ENCODE measurements around the gene CRHR1.

Gene CRHR1

DNA sequence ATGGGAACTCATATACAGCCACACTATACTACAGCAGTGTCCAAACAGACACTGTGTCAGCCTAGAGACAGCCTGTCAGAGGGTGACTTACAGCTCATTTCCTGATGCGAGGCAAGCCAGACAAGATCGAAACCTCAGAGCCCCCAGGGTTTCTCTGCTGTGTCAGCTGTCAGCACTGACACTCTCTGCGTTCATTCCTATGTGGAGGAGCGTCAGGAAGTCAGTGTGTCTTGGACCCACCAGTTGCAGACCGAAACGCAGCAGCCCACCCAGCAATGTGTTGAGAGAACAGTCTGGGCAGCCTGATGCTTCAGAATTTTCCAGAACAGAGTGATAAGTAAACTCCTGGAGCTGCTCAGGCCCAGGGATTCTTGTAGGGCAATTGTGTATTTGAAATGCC is 89.6 kb downstream of the CRHR1 start:
- Histone ChIP-seq H3K4me1 (ENCODE audit: insufficient read depth, low read length) (no peaks in the 10 kb centered on the region), H3K9me3 (ENCODE audit: insufficient read depth, low read length, severe bottlenecking) (no peaks in the 10 kb centered on the region), H3K27ac (ENCODE audit: low read length) (no peak overlapping the region), H3K79me2 (ENCODE audit: insufficient read depth, low read length) (no peaks in the 10 kb centered on the region), H2AFZ (ENCODE audit: low read depth, low read length) (no peak overlapping the region), H3K4me3 (ENCODE audit: low read depth in 1 of 2, low read length in 2 of 2) (no peak overlapping the region), H3K27me3 (ENCODE audit: insufficient read depth, low read length, poor library complexity) (peaks cover 17% of the 10 kb centered on the region), H3K4me2 (ENCODE audit: insufficient read depth, low read length) (no peak overlapping the region), H3K36me3 (ENCODE audit: insufficient read depth, low read length) (no peaks in the 10 kb centered on the region), H3K9ac (ENCODE audit: low read depth, low read length) (no peak overlapping the region), H4K20me1 (ENCODE audit: insufficient read depth, low read length) (no peaks in the 10 kb centered on the region)
- ATAC-seq (ENCODE audit: insufficient read depth, low read depth), result peak; percentile 75
- peak; percentile 29 for DNase-seq
- TF ChIP-seq CTCF (IDR thresholded peaks at IDR 0.05; ENCODE audit: borderline replicate concordance, extremely low read depth, low read length, poor library complexity, severe bottlenecking) (no peak), EZH2 (IDR thresholded peaks at IDR 0.05; ENCODE audit: borderline replicate concordance, low read depth, low read length, severe bottlenecking) (no peak)

DNA sequence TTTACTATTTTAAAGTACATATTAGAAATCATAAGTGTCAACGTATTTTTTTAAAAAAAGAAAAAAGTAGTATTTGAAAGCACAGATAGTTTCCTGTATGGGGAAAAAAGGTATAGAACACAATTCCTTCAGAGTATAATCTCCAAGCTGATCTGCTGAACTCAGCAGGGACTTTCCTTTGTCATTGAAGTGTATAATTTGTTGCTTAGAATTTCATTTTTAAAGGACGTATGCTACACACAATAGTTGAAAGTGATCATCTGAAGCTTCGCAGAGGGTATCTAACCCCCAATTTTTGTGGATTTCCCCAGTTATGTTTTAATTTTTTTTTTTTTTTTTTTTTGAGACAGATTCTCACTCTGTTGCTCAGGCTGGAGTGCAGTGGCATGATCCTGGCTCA is 90.0 kb downstream of the CRHR1 start:
- H3K9ac ChIP-seq (ENCODE audit: low read depth, low read length), result no peak overlapping the region
- H3K9me3 ChIP-seq (ENCODE audit: insufficient read depth, low read length, severe bottlenecking), result no peaks in the 10 kb centered on the region
- no peak for TF ChIP-seq EZH2 (IDR thresholded peaks at IDR 0.05; ENCODE audit: borderline replicate concordance, low read depth, low read length, severe bottlenecking)
- TF ChIP-seq CTCF (IDR thresholded peaks at IDR 0.05; ENCODE audit: borderline replicate concordance, extremely low read depth, low read length, poor library complexity, severe bottlenecking), result no peak
- no peak overlapping the region for H3K4me2 ChIP-seq (ENCODE audit: insufficient read depth, low read length)
- no peaks in the 10 kb centered on the region for H3K79me2 ChIP-seq (ENCODE audit: insufficient read depth, low read length)
- no peak overlapping the region for H3K4me3 ChIP-seq (ENCODE audit: low read depth in 1 of 2, low read length in 2 of 2)
- no peaks in the 10 kb centered on the region for H4K20me1 ChIP-seq (ENCODE audit: insufficient read depth, low read length)
- ATAC-seq (ENCODE audit: insufficient read depth, low read depth) (no peak), DNase-seq (no peak)
- no peaks in the 10 kb centered on the region for H3K4me1 ChIP-seq (ENCODE audit: insufficient read depth, low read length)
- no peak overlapping the region for H3K27ac ChIP-seq (ENCODE audit: low read length)
- H2AFZ ChIP-seq (ENCODE audit: low read depth, low read length), result no peak overlapping the region
- H3K36me3 ChIP-seq (ENCODE audit: insufficient read depth, low read length), result no peaks in the 10 kb centered on the region
- H3K27me3 ChIP-seq (ENCODE audit: insufficient read depth, low read length, poor library complexity), result peaks cover 17% of the 10 kb centered on the region

DNA sequence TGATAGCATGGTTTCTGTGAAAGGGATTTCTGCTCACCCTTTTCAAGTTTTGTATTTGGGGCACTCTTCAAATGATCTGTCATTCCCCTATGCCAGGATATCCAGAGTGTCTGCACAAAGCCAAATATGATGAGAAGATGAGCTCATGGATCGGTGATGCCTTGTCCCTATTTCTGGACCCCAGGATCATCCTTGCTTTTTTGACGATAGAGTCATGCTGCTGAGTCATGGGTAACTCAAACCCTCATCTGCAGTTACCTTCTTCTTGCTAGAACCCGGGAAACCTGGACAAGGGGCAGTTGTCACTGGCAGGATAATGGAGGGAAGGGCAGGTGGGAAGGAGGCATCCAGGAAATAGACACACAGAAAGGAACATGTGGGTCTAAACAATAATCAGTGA is 92.4 kb downstream of the CRHR1 start:
- Histone ChIP-seq H3K27me3 (ENCODE audit: insufficient read depth, low read length, poor library complexity) (peaks cover 17% of the 10 kb centered on the region), H4K20me1 (ENCODE audit: insufficient read depth, low read length) (no peaks in the 10 kb centered on the region), H3K9ac (ENCODE audit: low read depth, low read length) (no peak overlapping the region), H3K36me3 (ENCODE audit: insufficient read depth, low read length) (no peaks in the 10 kb centered on the region), H3K4me1 (ENCODE audit: insufficient read depth, low read length) (no peaks in the 10 kb centered on the region), H3K27ac (ENCODE audit: low read length) (no peak overlapping the region), H3K79me2 (ENCODE audit: insufficient read depth, low read length) (no peaks in the 10 kb centered on the region), H2AFZ (ENCODE audit: low read depth, low read length) (no peak overlapping the region), H3K4me3 (ENCODE audit: low read depth in 1 of 2, low read length in 2 of 2) (no peak overlapping the region), H3K4me2 (ENCODE audit: insufficient read depth, low read length) (no peak overlapping the region), H3K9me3 (ENCODE audit: insufficient read depth, low read length, severe bottlenecking) (no peaks in the 10 kb centered on the region)
- TF ChIP-seq CTCF (IDR thresholded peaks at IDR 0.05; ENCODE audit: borderline replicate concordance, extremely low read depth, low read length, poor library complexity, severe bottlenecking), result no peak
- no peak for TF ChIP-seq EZH2 (IDR thresholded peaks at IDR 0.05; ENCODE audit: borderline replicate concordance, low read depth, low read length, severe bottlenecking)
- ATAC-seq (ENCODE audit: insufficient read depth, low read depth) (no peak), DNase-seq (no peak)

DNA sequence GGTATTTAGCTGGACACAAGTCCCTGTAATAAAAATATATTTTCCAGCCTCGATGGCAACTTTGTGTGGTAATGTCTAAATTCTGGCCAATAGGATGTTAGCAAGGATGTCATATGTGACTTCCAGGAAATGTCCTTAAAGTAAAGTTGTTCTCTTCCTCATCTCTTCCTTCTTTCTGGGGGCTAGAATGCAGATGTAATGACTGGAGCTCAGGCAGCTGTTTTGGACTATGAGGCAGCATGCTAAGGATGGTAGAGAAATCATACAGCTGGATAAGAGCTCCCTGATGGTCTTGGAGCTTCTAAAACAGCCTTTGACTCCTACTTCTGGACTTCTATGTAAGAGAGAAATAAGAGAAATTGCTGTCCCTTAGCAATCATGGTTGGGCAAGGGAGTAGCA is 93.3 kb downstream of the CRHR1 start:
- Histone ChIP-seq H3K4me1 (ENCODE audit: insufficient read depth, low read length) (no peaks in the 10 kb centered on the region), H3K9ac (ENCODE audit: low read depth, low read length) (no peak overlapping the region), H4K20me1 (ENCODE audit: insufficient read depth, low read length) (no peaks in the 10 kb centered on the region), H2AFZ (ENCODE audit: low read depth, low read length) (no peak overlapping the region), H3K4me3 (ENCODE audit: low read depth in 1 of 2, low read length in 2 of 2) (no peak overlapping the region), H3K27me3 (ENCODE audit: insufficient read depth, low read length, poor library complexity) (peaks cover 13% of the 10 kb centered on the region), H3K27ac (ENCODE audit: low read length) (no peak overlapping the region), H3K36me3 (ENCODE audit: insufficient read depth, low read length) (no peaks in the 10 kb centered on the region), H3K79me2 (ENCODE audit: insufficient read depth, low read length) (no peaks in the 10 kb centered on the region), H3K9me3 (ENCODE audit: insufficient read depth, low read length, severe bottlenecking) (no peaks in the 10 kb centered on the region), H3K4me2 (ENCODE audit: insufficient read depth, low read length) (no peak overlapping the region)
- DNase-seq (no peak), ATAC-seq (ENCODE audit: insufficient read depth, low read depth) (no peak)
- TF ChIP-seq CTCF (IDR thresholded peaks at IDR 0.05; ENCODE audit: borderline replicate concordance, extremely low read depth, low read length, poor library complexity, severe bottlenecking) (no peak), EZH2 (IDR thresholded peaks at IDR 0.05; ENCODE audit: borderline replicate concordance, low read depth, low read length, severe bottlenecking) (no peak)
